HG02571 (cell line): ENCODE measurements around the gene JAZF1.

Experiments used
- ATAC-seq: cut with Tn5 transposase; IDR thresholded peaks from one replicate; pipeline ENCODE4 v1.9.1; 2021; ENCODE audit warnings: mild to moderate bottlenecking, moderate library complexity; ENCODE audit not compliant: unreplicated experiment

JAZF1 gene

GRCh38 chr7:28192786-28193585 lies 12.4 kb upstream of the JAZF1 start:
- ATAC-seq: no peak

GRCh38 chr7:28191751-28192150 lies 11.2 kb upstream of the JAZF1 start:
- ATAC-seq: no peak

GRCh38 chr7:28191184-28191583 lies 10.6 kb upstream of the JAZF1 start:
- ATAC-seq: no peak

- ATAC-seq: no peak
Observed at GRCh38 chr7:28190077-28190710, 9.6 kb upstream of the JAZF1 start.

DNA sequence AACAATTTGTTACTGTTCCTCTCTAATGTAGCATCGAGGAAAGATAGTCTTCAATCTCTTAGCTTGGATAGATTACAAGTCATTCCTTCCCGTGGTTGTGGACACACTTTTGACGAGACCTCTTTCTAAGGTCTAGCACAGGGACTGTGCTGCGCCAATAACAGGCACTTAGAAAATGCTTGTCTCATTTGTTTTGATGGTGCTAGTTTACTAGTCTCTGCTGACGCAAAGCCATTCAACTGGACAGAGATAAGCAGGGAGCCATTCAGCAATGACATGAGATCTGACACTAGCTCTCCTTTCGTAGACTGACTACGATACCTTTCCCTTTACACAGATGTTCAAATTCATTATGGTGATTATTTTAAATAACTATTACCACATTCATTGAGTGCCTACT lies 6.4 kb upstream of the JAZF1 start:
- no peak for ATAC-seq

- ATAC-seq: no peak
Observed at GRCh38 chr7:28183627-28184026, 3.0 kb upstream of the JAZF1 start.

DNA sequence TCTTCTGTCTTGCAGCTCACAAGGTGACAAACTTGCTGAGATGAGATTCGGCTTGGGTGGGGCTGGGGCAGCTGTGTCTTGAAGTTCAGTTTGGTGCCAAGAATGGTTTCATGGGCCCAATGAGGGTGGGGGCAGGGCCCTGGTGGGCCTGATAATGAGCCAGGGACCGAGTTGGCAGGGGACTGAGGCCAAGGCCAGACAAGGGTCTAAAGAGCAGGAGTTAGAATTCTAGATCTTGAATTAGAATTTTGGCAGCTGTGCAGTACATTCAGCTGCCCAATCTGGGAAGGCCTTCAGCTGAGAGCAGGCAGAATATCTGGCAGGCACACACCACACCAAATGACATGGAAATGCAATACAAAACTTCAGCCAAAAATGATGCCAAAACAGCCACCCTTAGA lies 1.5 kb upstream of the JAZF1 start:
- no peak for ATAC-seq

- ATAC-seq: no peak
Observed at GRCh38 chr7:28181416-28181815, 821 bp upstream of the JAZF1 start.

DNA sequence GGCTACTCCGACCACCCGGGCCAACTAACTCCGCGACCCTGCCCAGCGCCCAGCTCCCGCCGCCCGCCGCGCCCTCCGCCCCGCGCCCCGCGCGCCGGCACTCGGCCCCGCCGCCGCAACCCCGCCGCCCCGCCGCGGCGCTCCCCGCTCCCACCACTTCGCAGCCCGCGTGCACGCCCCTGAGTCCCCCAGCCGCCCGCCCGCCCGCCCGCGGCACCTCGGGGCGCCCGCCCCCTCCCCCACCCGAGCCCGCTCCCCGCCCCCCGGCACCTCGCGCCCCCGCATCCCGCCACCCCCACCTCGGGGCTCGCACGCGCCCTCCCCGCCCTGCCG lies 598 bp downstream of the JAZF1 start:
- no peak for ATAC-seq

DNA sequence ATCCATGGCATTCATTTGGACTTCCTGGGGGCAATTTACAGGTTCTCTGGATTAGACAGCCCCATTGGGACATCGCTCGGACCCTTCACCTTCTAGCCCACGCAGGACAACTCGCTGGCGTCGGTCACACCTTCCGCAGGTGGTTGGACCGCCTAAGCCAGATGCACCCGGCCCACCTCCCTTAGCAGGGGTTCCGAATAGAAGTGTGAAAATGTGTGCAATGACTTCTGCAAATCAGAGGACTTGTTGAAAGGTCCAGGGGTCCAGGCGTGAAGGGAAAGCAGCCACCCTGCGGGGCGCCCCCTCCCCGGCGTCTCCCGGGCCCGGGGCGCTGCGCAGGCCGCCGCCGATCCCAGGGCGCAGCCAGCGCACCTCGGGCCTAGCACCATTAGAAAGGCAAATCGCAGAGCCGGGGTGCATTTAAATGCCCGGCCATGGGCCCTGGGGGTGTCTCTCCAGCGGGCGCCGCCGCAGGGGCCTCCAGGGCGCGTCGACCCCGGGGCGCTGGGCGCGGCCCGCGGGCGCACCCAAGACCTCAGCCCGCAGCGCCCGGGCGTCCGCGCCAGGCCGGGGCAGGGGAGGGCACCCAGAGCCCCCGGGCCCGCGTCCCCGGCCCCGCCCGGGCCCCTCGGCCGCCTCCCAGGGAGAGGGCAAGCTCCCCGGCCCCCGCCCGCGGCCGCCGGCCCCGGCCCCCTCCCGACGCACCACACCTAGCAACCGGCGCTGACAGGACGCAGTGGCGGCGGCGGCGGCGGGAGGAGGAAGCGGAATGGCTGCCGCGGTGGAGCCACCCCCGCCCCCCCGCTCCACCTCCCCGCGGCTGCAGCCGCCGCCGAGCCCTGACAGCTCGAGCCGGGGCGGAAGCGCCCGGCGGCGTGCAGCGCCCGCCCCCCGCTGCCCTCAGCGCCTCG lies 1.2 kb downstream of the JAZF1 start:
- ATAC-seq: peak; percentile 71

GRCh38 chr7:28178599-28178998 lies 2.0 kb downstream of the JAZF1 start:
- no peak for ATAC-seq

DNA sequence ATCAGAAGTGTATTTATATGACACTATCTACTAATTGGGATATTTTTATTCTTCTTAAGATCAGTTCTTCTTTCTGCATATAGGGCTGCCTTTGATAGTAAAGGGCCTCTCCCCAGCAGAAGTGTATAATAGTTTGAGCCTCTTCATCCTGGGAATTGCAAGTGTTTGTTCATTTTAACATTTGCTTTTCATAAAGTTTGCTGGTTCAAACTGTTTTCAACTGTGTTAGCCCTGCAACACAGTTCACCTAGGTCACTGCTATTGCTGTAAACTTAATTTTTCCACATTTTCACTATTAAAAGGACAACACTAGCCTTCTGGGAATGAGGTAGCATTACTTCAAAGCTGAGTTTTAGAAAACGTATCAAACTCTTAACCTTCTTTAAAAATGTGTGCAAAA lies 2.8 kb downstream of the JAZF1 start:
- ATAC-seq: no peak

GRCh38 chr7:28176645-28177044 lies 4.0 kb downstream of the JAZF1 start:
- ATAC-seq: no peak

- ATAC-seq: no peak
Observed at GRCh38 chr7:28176174-28176573, 4.4 kb downstream of the JAZF1 start.

DNA sequence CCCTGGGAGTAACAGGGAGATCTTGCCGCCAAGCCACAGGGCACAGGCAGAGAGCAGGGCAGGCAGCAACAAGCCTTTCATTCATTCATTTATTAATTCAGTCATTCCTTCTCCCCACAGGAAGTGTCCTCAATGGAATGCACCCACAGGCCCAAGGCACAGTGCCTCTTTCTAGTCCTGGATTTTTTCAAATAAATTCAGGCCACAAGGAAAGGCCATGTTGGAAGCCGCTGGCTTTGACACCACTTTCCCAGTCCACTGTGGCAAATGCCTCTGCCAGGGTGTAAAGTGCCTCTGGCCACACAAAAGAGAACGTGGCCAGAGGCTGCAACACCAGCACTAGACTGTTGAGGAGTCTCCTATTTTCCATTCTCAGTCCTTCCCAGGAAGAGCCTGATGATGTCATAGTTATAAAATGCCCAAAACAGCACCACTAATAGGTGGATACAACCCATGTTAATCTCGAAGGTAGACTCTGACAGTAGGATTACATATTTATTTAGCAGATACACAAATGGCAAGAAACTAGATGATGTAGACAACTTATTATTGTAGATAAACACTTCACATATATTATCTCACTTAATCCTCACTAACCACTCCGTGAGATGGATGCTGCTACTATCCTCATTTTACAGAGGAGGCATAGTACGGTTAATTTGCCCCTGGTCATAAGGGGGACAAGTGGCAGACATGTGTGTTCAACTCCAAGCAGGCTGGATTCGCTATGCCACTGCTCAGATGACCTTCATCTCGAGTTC lies 5.5 kb downstream of the JAZF1 start:
- no peak for ATAC-seq

GRCh38 chr7:28174442-28174841 lies 6.2 kb downstream of the JAZF1 start:
- no peak for ATAC-seq

GRCh38 chr7:28173531-28173930 lies 7.1 kb downstream of the JAZF1 start:
- no peak for ATAC-seq

DNA sequence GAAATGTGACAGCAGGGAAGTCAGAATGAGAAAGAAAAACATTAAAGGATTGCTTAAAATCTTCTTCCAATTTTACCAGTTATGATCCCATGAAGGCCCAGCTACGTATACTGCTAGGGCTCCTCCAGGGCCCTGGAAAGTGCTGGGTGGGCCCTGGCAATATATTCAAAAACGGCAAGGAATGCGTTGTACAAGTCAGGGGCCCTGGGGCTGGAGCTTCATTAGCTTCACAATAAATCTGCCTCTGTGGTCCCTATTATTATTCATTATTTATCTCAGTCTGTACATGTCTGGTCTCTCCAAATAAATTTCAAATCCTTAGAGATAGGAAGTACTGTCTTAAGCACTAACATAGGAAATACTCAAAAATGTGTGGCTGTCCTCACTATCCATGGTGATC lies 7.6 kb downstream of the JAZF1 start:
- ATAC-seq: no peak

DNA sequence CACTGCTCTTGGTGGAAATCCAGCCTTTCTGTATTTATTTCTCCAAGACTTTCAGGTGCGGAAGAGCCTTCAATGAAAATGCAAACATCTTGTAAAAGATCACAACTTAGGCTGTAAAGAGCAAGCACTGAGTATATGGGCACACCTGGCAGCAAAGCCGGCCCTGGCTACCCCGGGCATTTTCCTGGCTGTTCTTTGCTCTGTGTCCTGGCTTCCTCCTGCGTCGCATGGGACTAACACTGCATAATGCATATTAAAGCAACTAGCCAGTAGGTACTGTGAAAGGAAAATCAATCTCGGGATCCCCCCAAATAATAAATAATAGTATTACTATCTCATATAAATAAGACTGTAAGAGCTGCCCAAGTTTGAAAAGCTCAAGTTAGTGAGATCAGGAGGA lies 9.9 kb downstream of the JAZF1 start:
- no peak for ATAC-seq

DNA sequence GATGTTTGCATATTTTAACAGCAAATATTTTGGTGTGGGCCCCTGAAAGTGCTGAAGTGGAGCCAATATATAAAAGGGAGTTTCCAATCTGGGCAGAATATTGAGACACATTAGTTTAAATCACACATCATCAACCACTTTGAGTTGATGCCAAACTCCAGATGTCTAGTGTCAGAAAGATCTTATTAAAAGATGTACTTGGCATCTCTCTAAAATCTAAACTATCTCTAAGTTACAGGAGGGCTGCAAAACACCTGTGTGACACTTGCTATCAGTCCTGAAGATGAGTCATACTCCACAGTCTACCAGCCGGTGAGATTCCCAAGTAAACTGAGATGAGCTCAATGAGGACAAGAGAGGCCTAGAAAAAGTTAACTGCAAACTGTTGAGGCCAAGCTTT lies 11.4 kb downstream of the JAZF1 start:
- ATAC-seq: no peak
